Calu3 (cell line): ENCODE measurements around the gene KCNE2. TPM values are rescaled to one million over a fixed set of nuclear protein-coding genes. Genes with fewer than 3 reads are reported as not detected.

Source experiments
- BruUV-seq: library from RNA; stranded (reverse); fragments of 400-500 nt; replicated peaks from 2 replicates; lab custom pipeline; 2021; lab: Mats Ljungman, UMichigan
- CTCF ChIA-PET: fragments of 300-600 bp; sonication (Branson Sonifier 250); formaldehyde crosslinking; loops from one replicate; lab custom pipeline; 2022; ENCODE audit warnings: antibody characterized with exemption; lab: Charles Lee
- DNase-seq: peaks from one replicate; pipeline ENCODE4 v3.0.0; 2022
- H3K27ac Mint-ChIP-seq: one replicate; pipeline ENCODE4 v1.8.0; 2022; ENCODE audit warnings: mixed read lengths; ENCODE audit not compliant: unreplicated experiment
- H3K27me3 Mint-ChIP-seq: one replicate; pipeline ENCODE4 v1.8.0; 2022; ENCODE audit warnings: mixed read lengths; ENCODE audit not compliant: unreplicated experiment
- H3K36me3 Mint-ChIP-seq: one replicate; pipeline ENCODE4 v1.8.0; 2022; ENCODE audit warnings: mild to moderate bottlenecking, moderate library complexity, mixed read lengths; ENCODE audit not compliant: insufficient read depth, unreplicated experiment
- H3K4me1 Mint-ChIP-seq: one replicate; pipeline ENCODE4 v1.8.0; 2022; ENCODE audit warnings: mild to moderate bottlenecking, low read depth, mixed read lengths; ENCODE audit not compliant: unreplicated experiment
- H3K4me3 Mint-ChIP-seq: one replicate; pipeline ENCODE4 v1.8.0; 2022; ENCODE audit warnings: mild to moderate bottlenecking, low read depth, moderate library complexity, mixed read lengths; ENCODE audit not compliant: unreplicated experiment
- H3K9me3 Mint-ChIP-seq: one replicate; pipeline ENCODE4 v1.8.0; 2022; ENCODE audit warnings: low read depth, mixed read lengths; ENCODE audit not compliant: unreplicated experiment
- CTCF ChIP-seq: fragments of 200-600 bp; IDR thresholded peaks from one replicate; pipeline ENCODE4 v1.8.0; 2022; ENCODE audit warnings: antibody characterized with exemption; ENCODE audit not compliant: unreplicated experiment
- intact Hi-C: fragments of 100-400 bp; cut with micrococcal nuclease; formaldehyde crosslinking; loops from one replicate; pipeline ENCODE4 v1.10.0; 2022; ENCODE audit not compliant: unreplicated experiment
- total RNA-seq: library from RNA; stranded (reverse); gene quantifications from 2 replicates; pipeline ENCODE4 v1.2.3, GENCODE V29; 2022

Gene KCNE2
- total RNA-seq, 1 experiment from 2014 or later: not detected

- Mint-ChIP-seq H3K27me3 (peaks cover 18% of the 10 kb centered on the region), H3K9me3 (no peaks in the 10 kb centered on the region), H3K4me1 (no peaks in the 10 kb centered on the region), H3K27ac (no peak overlapping the region), H3K4me3 (no peak overlapping the region), H3K36me3 (no peaks in the 10 kb centered on the region)
- no peak for DNase-seq
- CTCF ChIA-PET: no interaction called here
- BruUV-seq: no TSS peak
- intact Hi-C loops: no loop called here
- no peak for TF ChIP-seq CTCF
Measured at GRCh38 chr21:34331726-34332125, 32.1 kb upstream of the KCNE2 start.

GRCh38 chr21:34332347-34332746 lies 31.5 kb upstream of the KCNE2 start:
- no peak overlapping the region for H3K27ac Mint-ChIP-seq
- BruUV-seq: no TSS peak
- H3K27me3 Mint-ChIP-seq: peaks cover 12% of the 10 kb centered on the region
- intact Hi-C loops: no loop called here
- TF ChIP-seq CTCF: no peak
- H3K4me1 Mint-ChIP-seq: no peaks in the 10 kb centered on the region
- no peak for DNase-seq
- no peaks in the 10 kb centered on the region for H3K9me3 Mint-ChIP-seq
- H3K4me3 Mint-ChIP-seq: no peak overlapping the region
- CTCF ChIA-PET: no interaction called here
- H3K36me3 Mint-ChIP-seq: no peaks in the 10 kb centered on the region

GRCh38 chr21:34333121-34333739 lies 30.6 kb upstream of the KCNE2 start:
- BruUV-seq: no TSS peak
- Mint-ChIP-seq H3K36me3 (no peaks in the 10 kb centered on the region), H3K9me3 (no peaks in the 10 kb centered on the region), H3K27me3 (peaks cover 5% of the 10 kb centered on the region), H3K4me3 (no peak overlapping the region), H3K4me1 (no peaks in the 10 kb centered on the region), H3K27ac (no peak overlapping the region)
- TF ChIP-seq CTCF: no peak
- CTCF ChIA-PET: no interaction called here
- intact Hi-C loops: no loop called here
- DNase-seq: no peak

GRCh38 chr21:34335316-34335715 lies 28.5 kb upstream of the KCNE2 start:
- no peak for DNase-seq
- CTCF ChIA-PET: no interaction called here
- Mint-ChIP-seq H3K9me3 (no peaks in the 10 kb centered on the region), H3K27ac (no peak overlapping the region), H3K36me3 (no peaks in the 10 kb centered on the region), H3K27me3 (peaks cover 14% of the 10 kb centered on the region), H3K4me3 (no peak overlapping the region), H3K4me1 (no peaks in the 10 kb centered on the region)
- intact Hi-C loops: no loop called here
- BruUV-seq: no TSS peak
- TF ChIP-seq CTCF: no peak
